ENCODE data around the gene TK1. TPM values are rescaled to one million over a fixed set of nuclear protein-coding genes. Genes with fewer than 3 reads are reported as not detected.

Gene TK1
- total RNA-seq, 1 donor from 2014 or later: 3.8 TPM

GRCh38 chr17:78146471-78146869 lies 40.4 kb downstream of the TK1 start:
- H3K36me3 Mint-ChIP-seq (ENCODE audit: low read depth): peaks cover 10% of the 10 kb centered on the region
- ATAC-seq (ENCODE audit: low read depth): no peak
- POLR2A ChIA-PET: interaction anchor here (30.5 to 48.2 kb wide), 2 partner anchors 15 to 27 kb away, joined by 1040 to 2404 read pairs; partner anchors contain the start of genes AFMID, SYNGR2, TK1 and TMC6
- no peaks in the 10 kb centered on the region for H3K27me3 Mint-ChIP-seq
- H3K27ac Mint-ChIP-seq: peak overlapping the region; percentile 94
- intact Hi-C loops (cut with micrococcal nuclease): loop anchor here (10.0 kb wide), 1 partner anchor 628 kb away; no protein-coding TSS in a partner anchor
- CTCF ChIA-PET: interaction anchor here (0.8 to 2.6 kb wide), 2 partner anchors 9 to 30 kb away, joined by 4 to 13 read pairs; no protein-coding TSS in a partner anchor
- TF ChIP-seq CTCF (IDR thresholded peaks at IDR 0.05): no peak
- H3K4me3 Mint-ChIP-seq: no peak overlapping the region
- H3K4me1 Mint-ChIP-seq: peaks cover 87% of the 10 kb centered on the region
- H3K9me3 Mint-ChIP-seq: no peaks in the 10 kb centered on the region
- DNase-seq: no peak

- POLR2A ChIA-PET: interaction anchor here (28.6 to 48.2 kb wide), 3 partner anchors 3 to 29 kb away, joined by 1040 to 2404 read pairs (median 1040); partner anchors contain the start of genes AFMID, C17orf99, SYNGR2 and TK1
- H3K4me1 Mint-ChIP-seq: peaks cover 86% of the 10 kb centered on the region
- ATAC-seq (ENCODE audit: low read depth): no peak
- H3K27me3 Mint-ChIP-seq: no peaks in the 10 kb centered on the region
- DNase-seq: no peak
- H3K36me3 Mint-ChIP-seq (ENCODE audit: low read depth): peaks cover 16% of the 10 kb centered on the region
- no peaks in the 10 kb centered on the region for H3K9me3 Mint-ChIP-seq
- no peak overlapping the region for H3K4me3 Mint-ChIP-seq
- H3K27ac Mint-ChIP-seq: peak overlapping the region; percentile 83
- CTCF ChIA-PET: interaction anchor here (0.8 to 1.0 kb wide), 2 partner anchors 8 to 17 kb away, joined by 3 read pairs; partner anchors contain the start of gene TMC6
- intact Hi-C loops (cut with micrococcal nuclease): loop anchor here (10.0 kb wide), 1 partner anchor 630 kb away; no protein-coding TSS in a partner anchor
- no peak for TF ChIP-seq CTCF (IDR thresholded peaks at IDR 0.05)
Observed at GRCh38 chr17:78144736-78145641, 41.9 kb downstream of the TK1 start.

GRCh38 chr17:78144147-78144719 lies 42.6 kb downstream of the TK1 start:
- Mint-ChIP-seq H3K36me3 (ENCODE audit: low read depth) (peaks cover 17% of the 10 kb centered on the region), H3K4me3 (no peak overlapping the region), H3K27me3 (no peaks in the 10 kb centered on the region), H3K4me1 (peaks cover 88% of the 10 kb centered on the region), H3K9me3 (no peaks in the 10 kb centered on the region), H3K27ac (peak overlapping the region; percentile 83)
- ATAC-seq (ENCODE audit: low read depth) (no peak), DNase-seq (no peak)
- intact Hi-C loops (cut with micrococcal nuclease): loop anchor here (10.0 kb wide), 1 partner anchor 631 kb away; no protein-coding TSS in a partner anchor
- CTCF ChIA-PET: interaction anchor here (0.8 to 1.0 kb wide), 3 partner anchors 9 to 16 kb away, joined by 3 read pairs; partner anchors contain the start of gene TMC6
- POLR2A ChIA-PET: interaction anchor here (28.6 to 48.2 kb wide), 3 partner anchors 3 to 29 kb away, joined by 1040 to 2404 read pairs (median 1040); partner anchors contain the start of genes AFMID, C17orf99, SYNGR2 and TK1
- no peak for TF ChIP-seq CTCF (IDR thresholded peaks at IDR 0.05)

- no peaks in the 10 kb centered on the region for H3K9me3 Mint-ChIP-seq
- CTCF ChIA-PET: interaction anchor here (1.0 to 2.3 kb wide), 3 partner anchors 14 to 33 kb away, joined by 3 to 10 read pairs (median 3); partner anchors contain the start of gene TMC6
- no peak for ATAC-seq (ENCODE audit: low read depth)
- POLR2A ChIA-PET: interaction anchor here (0.7 to 48.2 kb wide), 4 partner anchors 2 to 1654 kb away, joined by 4 to 2404 read pairs (median 1040); partner anchors contain the start of genes AFMID, C17orf99, SYNGR2 and TK1
- H3K27me3 Mint-ChIP-seq: no peaks in the 10 kb centered on the region
- H3K36me3 Mint-ChIP-seq (ENCODE audit: low read depth): peaks cover 18% of the 10 kb centered on the region
- no peak overlapping the region for H3K4me3 Mint-ChIP-seq
- peaks cover 90% of the 10 kb centered on the region for H3K4me1 Mint-ChIP-seq
- no peak for DNase-seq
- TF ChIP-seq CTCF (IDR thresholded peaks at IDR 0.05): no peak
- peak overlapping the region; percentile 83 for H3K27ac Mint-ChIP-seq
- intact Hi-C loops (cut with micrococcal nuclease): loop anchor here (10.0 kb wide), 1 partner anchor 631 kb away; no protein-coding TSS in a partner anchor
Observed at GRCh38 chr17:78143214-78144146, 43.4 kb downstream of the TK1 start.
